ENCODE data around the gene YAP1.

DNA sequence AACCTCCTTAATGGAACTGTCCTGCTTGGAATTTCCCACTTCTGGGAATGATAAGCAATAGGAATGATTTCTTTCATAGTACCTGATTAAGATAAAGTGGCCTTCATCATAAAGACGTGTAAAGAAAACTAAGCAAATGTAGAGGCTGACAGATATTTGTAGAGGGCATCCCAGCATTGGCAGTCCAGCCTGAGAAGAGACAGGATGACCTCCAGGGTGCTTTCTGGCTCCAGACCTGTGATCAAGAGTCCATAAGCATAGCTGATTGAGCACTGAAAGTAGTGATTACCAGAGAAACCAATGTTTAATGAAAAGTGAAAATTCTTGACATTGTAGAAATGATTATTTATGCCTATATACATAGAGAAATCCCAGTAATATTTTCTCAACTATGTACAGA, 33.6 kb downstream of the YAP1 start:
- TF ChIP-seq ZNF76 (tag by site-specific recombination; IDR thresholded peaks at IDR 0.05; ENCODE audit: borderline replicate concordance, low read depth) (no peak), RBAK (tag by site-specific recombination; IDR thresholded peaks at IDR 0.05) (no peak), ZNF416 (tag by site-specific recombination; IDR thresholded peaks at IDR 0.05) (no peak), ZNF10 (tag by site-specific recombination; IDR thresholded peaks at IDR 0.05) (no peak), ZNF558 (tag by site-specific recombination; IDR thresholded peaks at IDR 0.05) (no peak), BCL11A (tag by site-specific recombination; IDR thresholded peaks at IDR 0.05; ENCODE audit: low read depth) (no peak)
- TF ChIP-seq, protein P1, sequence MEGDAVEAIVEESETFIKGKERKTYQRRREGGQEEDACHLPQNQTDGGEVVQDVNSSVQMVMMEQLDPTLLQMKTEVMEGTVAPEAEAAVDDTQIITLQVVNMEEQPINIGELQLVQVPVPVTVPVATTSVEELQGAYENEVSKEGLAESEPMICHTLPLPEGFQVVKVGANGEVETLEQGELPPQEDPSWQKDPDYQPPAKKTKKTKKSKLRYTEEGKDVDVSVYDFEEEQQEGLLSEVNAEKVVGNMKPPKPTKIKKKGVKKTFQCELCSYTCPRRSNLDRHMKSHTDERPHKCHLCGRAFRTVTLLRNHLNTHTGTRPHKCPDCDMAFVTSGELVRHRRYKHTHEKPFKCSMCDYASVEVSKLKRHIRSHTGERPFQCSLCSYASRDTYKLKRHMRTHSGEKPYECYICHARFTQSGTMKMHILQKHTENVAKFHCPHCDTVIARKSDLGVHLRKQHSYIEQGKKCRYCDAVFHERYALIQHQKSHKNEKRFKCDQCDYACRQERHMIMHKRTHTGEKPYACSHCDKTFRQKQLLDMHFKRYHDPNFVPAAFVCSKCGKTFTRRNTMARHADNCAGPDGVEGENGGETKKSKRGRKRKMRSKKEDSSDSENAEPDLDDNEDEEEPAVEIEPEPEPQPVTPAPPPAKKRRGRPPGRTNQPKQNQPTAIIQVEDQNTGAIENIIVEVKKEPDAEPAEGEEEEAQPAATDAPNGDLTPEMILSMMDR (tag by site-specific recombination; IDR thresholded peaks at IDR 0.05) = no peak
- TF ChIP-seq, protein P2, sequence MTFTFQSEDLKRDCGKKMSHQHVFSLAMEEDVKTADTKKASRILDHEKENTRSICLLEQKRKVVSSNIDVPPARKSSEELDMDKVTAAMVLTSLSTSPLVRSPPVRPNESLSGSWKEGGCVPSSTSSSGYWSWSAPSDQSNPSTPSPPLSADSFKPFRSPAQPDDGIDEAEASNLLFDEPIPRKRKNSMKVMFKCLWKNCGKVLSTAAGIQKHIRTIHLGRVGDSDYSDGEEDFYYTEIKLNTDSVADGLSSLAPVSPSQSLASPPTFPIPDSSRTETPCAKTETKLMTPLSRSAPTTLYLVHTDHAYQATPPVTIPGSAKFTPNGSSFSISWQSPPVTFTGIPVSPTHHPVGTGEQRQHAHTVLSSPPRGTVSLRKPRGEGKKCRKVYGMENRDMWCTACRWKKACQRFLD (tag by site-specific recombination; IDR thresholded peaks at IDR 0.05) = no peak
- TF ChIP-seq, protein P3, sequence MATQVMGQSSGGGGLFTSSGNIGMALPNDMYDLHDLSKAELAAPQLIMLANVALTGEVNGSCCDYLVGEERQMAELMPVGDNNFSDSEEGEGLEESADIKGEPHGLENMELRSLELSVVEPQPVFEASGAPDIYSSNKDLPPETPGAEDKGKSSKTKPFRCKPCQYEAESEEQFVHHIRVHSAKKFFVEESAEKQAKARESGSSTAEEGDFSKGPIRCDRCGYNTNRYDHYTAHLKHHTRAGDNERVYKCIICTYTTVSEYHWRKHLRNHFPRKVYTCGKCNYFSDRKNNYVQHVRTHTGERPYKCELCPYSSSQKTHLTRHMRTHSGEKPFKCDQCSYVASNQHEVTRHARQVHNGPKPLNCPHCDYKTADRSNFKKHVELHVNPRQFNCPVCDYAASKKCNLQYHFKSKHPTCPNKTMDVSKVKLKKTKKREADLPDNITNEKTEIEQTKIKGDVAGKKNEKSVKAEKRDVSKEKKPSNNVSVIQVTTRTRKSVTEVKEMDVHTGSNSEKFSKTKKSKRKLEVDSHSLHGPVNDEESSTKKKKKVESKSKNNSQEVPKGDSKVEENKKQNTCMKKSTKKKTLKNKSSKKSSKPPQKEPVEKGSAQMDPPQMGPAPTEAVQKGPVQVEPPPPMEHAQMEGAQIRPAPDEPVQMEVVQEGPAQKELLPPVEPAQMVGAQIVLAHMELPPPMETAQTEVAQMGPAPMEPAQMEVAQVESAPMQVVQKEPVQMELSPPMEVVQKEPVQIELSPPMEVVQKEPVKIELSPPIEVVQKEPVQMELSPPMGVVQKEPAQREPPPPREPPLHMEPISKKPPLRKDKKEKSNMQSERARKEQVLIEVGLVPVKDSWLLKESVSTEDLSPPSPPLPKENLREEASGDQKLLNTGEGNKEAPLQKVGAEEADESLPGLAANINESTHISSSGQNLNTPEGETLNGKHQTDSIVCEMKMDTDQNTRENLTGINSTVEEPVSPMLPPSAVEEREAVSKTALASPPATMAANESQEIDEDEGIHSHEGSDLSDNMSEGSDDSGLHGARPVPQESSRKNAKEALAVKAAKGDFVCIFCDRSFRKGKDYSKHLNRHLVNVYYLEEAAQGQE (tag by site-specific recombination; IDR thresholded peaks at IDR 0.05) = no peak

All from HEK293 (cell line).